ENCODE data around the gene VTA1.

VTA1 gene

GRCh38 chr6:142262231-142262630 is 115.2 kb downstream of the VTA1 start:
- ChIA-PET POLR2A (no interaction called here), CTCF (no interaction called here)
- DNase-seq (ENCODE audit: extremely low spot score) = no peak
- TF ChIP-seq BHLHE40 (IDR thresholded peaks at IDR 0.05; ENCODE audit: borderline replicate concordance) (no peak), CTBP1 (IDR thresholded peaks at IDR 0.05; ENCODE audit: borderline replicate concordance) (no peak), FOXK2 (IDR thresholded peaks at IDR 0.05) (no peak), SP1 (IDR thresholded peaks at IDR 0.05) (no peak)

GRCh38 chr6:142265476-142265875 is 118.4 kb downstream of the VTA1 start:
- ChIA-PET CTCF (no interaction called here), POLR2A (no interaction called here)
- TF ChIP-seq TARDBP (IDR thresholded peaks at IDR 0.05) (no peak), HDGF (IDR thresholded peaks at IDR 0.05; ENCODE audit: borderline replicate concordance) (no peak), FOXK2 (IDR thresholded peaks at IDR 0.05) (no peak), LEF1 (IDR thresholded peaks at IDR 0.05; ENCODE audit: borderline replicate concordance) (no peak), NFRKB (IDR thresholded peaks at IDR 0.05) (no peak), ZNF384 (IDR thresholded peaks at IDR 0.05) (no peak), ELF4 (IDR thresholded peaks at IDR 0.05) (no peak), ARNT (IDR thresholded peaks at IDR 0.05) (no peak), L3MBTL2 (conservative IDR thresholded peaks at IDR 0.05) (no peak), FOXA1 (IDR thresholded peaks at IDR 0.05) (no peak), SUZ12 (IDR thresholded peaks at IDR 0.05) (no peak), PKNOX1 (IDR thresholded peaks at IDR 0.05) (no peak), SP1 (IDR thresholded peaks at IDR 0.05) (no peak), FOXM1 (IDR thresholded peaks at IDR 0.05; ENCODE audit: borderline replicate concordance) (no peak), CTBP1 (IDR thresholded peaks at IDR 0.05; ENCODE audit: borderline replicate concordance) (no peak), BHLHE40 (IDR thresholded peaks at IDR 0.05; ENCODE audit: borderline replicate concordance) (no peak)
- no peak for DNase-seq (ENCODE audit: extremely low spot score)

GRCh38 chr6:142266060-142266459 is 119.0 kb downstream of the VTA1 start:
- TF ChIP-seq L3MBTL2 (conservative IDR thresholded peaks at IDR 0.05) = no peak
- no peak for TF ChIP-seq PKNOX1 (IDR thresholded peaks at IDR 0.05)
- TF ChIP-seq HDGF (IDR thresholded peaks at IDR 0.05; ENCODE audit: borderline replicate concordance) = no peak
- no peak for TF ChIP-seq SUZ12 (IDR thresholded peaks at IDR 0.05)
- TF ChIP-seq BHLHE40 (IDR thresholded peaks at IDR 0.05; ENCODE audit: borderline replicate concordance) = no peak
- no peak for TF ChIP-seq TARDBP (IDR thresholded peaks at IDR 0.05)
- no peak for TF ChIP-seq FOXK2 (IDR thresholded peaks at IDR 0.05)
- no peak for TF ChIP-seq ELF4 (IDR thresholded peaks at IDR 0.05)
- TF ChIP-seq ARNT (IDR thresholded peaks at IDR 0.05) = no peak
- TF ChIP-seq ZNF384 (IDR thresholded peaks at IDR 0.05) = no peak
- no peak for TF ChIP-seq NFRKB (IDR thresholded peaks at IDR 0.05)
- TF ChIP-seq CTBP1 (IDR thresholded peaks at IDR 0.05; ENCODE audit: borderline replicate concordance) = no peak
- no peak for TF ChIP-seq SP1 (IDR thresholded peaks at IDR 0.05)
- TF ChIP-seq FOXA1 (IDR thresholded peaks at IDR 0.05) = no peak
- no peak for TF ChIP-seq LEF1 (IDR thresholded peaks at IDR 0.05; ENCODE audit: borderline replicate concordance)
- no peak for TF ChIP-seq FOXM1 (IDR thresholded peaks at IDR 0.05; ENCODE audit: borderline replicate concordance)
- no peak for DNase-seq (ENCODE audit: extremely low spot score)
- CTCF ChIA-PET = no interaction called here
- POLR2A ChIA-PET = no interaction called here

GRCh38 chr6:142271476-142271875 is 124.4 kb downstream of the VTA1 start:
- ChIA-PET POLR2A (no interaction called here), CTCF (no interaction called here)
- no peak for TF ChIP-seq ARNT (IDR thresholded peaks at IDR 0.05)
- TF ChIP-seq SP1 (IDR thresholded peaks at IDR 0.05) = no peak
- no peak for TF ChIP-seq FOXK2 (IDR thresholded peaks at IDR 0.05)
- TF ChIP-seq HDGF (IDR thresholded peaks at IDR 0.05; ENCODE audit: borderline replicate concordance) = no peak
- no peak for TF ChIP-seq FOXM1 (IDR thresholded peaks at IDR 0.05; ENCODE audit: borderline replicate concordance)
- no peak for TF ChIP-seq PKNOX1 (IDR thresholded peaks at IDR 0.05)
- TF ChIP-seq CTBP1 (IDR thresholded peaks at IDR 0.05; ENCODE audit: borderline replicate concordance) = no peak
- no peak for TF ChIP-seq NFRKB (IDR thresholded peaks at IDR 0.05)
- no peak for DNase-seq (ENCODE audit: extremely low spot score)

All from HEK293T (cell line).